Activated naive CD4-positive, alpha-beta T cell treated with anti-CD3 and anti-CD28 coated beads, Interleukin-2, amount 50 U/mL, for 24 hours (primary cell): ENCODE data around the gene GART.
"Not testable (repeated sequence)": the region's sequence is repeated elsewhere in the genome, so short reads cannot be mapped to it uniquely, and the experiment has no call there.

Source experiments
- H3K27ac Mint-ChIP-seq: one replicate; pipeline ENCODE4 v1.8.0; 2021; ENCODE audit warnings: mild to moderate bottlenecking, mixed read lengths
- H3K27me3 Mint-ChIP-seq: one replicate; pipeline ENCODE4 v1.8.0; 2021; ENCODE audit warnings: mixed read lengths
- H3K36me3 Mint-ChIP-seq: one replicate; pipeline ENCODE4 v1.8.0; 2021; ENCODE audit warnings: mixed read lengths
- H3K4me1 Mint-ChIP-seq: one replicate; pipeline ENCODE4 v1.8.0; 2021; ENCODE audit warnings: mixed read lengths
- H3K4me3 Mint-ChIP-seq: one replicate; pipeline ENCODE4 v1.8.0; 2021; ENCODE audit warnings: mild to moderate bottlenecking, mixed read lengths
- H3K9me3 Mint-ChIP-seq: one replicate; pipeline ENCODE4 v1.8.0; 2021; ENCODE audit warnings: mixed read lengths

GART gene

GRCh38 chr21:33543505-33544129 lies 1.7 kb upstream of the GART start:
- Mint-ChIP-seq H3K27me3 (no peaks in the 10 kb centered on the region), H3K4me3 (peak overlapping the region; percentile 97), H3K36me3 (peaks cover 14% of the 10 kb centered on the region), H3K4me1 (peaks cover 36% of the 10 kb centered on the region), H3K27ac (peak overlapping the region; percentile 100), H3K9me3 (no peaks in the 10 kb centered on the region)

DNA sequence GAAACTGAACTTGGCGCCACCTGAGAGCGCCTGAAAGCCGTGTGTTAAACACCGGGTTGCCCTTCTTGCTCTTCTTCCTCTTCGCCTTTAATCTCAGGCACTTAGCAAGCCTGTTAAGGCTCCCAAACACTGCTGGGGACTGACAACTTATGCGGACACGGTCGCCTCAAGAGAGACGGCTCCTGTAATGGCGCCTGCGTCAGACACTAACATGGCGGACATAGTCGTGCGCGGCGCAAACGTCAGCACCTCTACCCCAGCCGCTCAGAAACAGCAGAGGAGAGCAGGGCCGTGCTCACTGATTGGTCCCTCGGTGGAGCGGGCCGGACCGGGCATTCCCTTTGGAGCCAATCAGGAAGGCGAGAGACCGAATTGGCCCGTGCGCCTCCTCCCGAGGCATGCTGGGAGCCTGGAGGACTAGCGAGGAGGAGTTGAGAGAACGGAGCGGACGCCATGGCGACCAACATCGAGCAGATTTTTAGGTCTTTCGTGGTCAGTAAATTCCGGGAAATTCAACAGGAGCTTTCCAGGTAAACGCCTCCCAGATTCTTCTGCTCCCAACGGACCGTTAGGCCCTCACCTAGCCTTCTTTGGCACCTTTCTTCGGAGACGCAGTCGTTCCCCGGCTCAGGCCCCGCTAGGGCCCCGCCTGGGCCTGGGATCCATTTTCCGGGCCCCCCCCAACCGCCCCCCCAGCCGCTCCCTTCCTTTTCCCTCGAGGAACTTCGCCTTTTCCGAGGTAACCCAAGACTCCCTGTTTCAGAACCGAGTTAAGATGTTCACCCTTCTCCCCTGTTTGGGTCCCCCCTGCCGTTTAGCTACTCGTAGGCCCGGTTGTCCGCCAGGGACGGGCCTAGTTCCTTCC lies 955 bp upstream of the GART start, which contains the start of gene SON:
SON (plus strand) TSS at position 399 of the 865 bp plus-strand sequence; CDS start at position 454, 55 bp downstream.
- Mint-ChIP-seq H3K27me3 (no peaks in the 10 kb centered on the region), H3K4me1 (peaks cover 30% of the 10 kb centered on the region), H3K4me3 (peak within 1 kb of the TSS; percentile 97), H3K27ac (peak within 1 kb of the TSS; percentile 100), H3K9me3 (no peaks in the 10 kb centered on the region), H3K36me3 (peaks cover 14% of the 10 kb centered on the region)

DNA sequence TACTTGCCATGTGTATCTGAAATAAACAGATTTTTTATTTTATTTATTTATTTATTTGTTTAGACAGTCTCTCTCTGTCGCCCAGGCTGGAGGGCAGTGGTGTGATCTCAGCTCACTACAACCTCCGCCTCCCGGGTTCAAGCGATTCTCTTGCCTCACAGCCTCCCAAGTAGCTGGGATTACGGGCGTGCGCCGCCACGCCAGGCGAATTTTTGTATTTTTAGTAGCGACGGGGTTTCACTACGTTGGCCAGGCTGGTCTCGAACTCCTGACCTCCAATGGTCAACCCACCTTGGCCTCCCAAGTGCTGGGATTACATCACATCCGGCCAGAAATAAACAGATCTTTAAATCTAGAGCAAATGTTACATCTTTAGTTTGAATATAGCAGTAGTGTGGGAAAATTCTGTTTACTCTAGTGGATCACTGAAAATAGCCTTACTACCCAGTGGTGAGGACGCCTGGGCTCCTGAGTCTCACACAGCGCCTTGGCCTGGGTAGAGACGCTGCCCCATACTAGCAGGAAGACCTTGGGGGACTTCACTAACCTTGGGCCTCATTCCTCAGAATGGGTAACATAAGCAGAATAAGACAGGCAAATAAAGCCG lies 709 bp downstream of the GART start:
- peaks cover 35% of the 10 kb centered on the region for H3K4me1 Mint-ChIP-seq
- peaks cover 21% of the 10 kb centered on the region for H3K36me3 Mint-ChIP-seq
- H3K9me3 Mint-ChIP-seq: no peaks in the 10 kb centered on the region
- no peaks in the 10 kb centered on the region for H3K27me3 Mint-ChIP-seq
- H3K27ac Mint-ChIP-seq: peak overlapping the region; percentile 100
- peak overlapping the region; percentile 97 for H3K4me3 Mint-ChIP-seq

DNA sequence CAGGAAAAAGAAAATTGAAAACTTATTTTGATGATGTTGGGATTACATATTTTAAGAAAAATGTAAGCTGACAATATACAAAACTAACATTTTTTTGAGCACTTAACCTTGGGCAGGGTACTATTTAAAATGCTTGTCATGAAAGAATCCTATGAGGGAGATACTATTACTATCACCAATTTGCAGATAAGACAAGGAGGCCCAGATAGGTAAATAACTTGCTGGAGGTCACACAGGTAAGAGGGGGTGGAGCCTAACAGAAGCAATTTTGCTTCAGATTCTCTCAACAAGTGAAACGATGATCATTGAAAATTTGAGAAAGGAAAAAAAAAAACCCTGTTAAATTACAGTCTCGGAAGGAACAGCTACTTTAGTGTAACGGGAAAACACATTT lies 1.2 kb downstream of the GART start:
- Mint-ChIP-seq H3K27ac (peak overlapping the region; percentile 96), H3K36me3 (peaks cover 20% of the 10 kb centered on the region), H3K4me1 (peaks cover 30% of the 10 kb centered on the region), H3K9me3 (no peaks in the 10 kb centered on the region), H3K27me3 (no peaks in the 10 kb centered on the region), H3K4me3 (peak overlapping the region; percentile 97)

GRCh38 chr21:33539616-33540015 lies 2.3 kb downstream of the GART start:
- Mint-ChIP-seq H3K4me1 (peaks cover 27% of the 10 kb centered on the region), H3K4me3 (peak overlapping the region; percentile 30), H3K36me3 (peaks cover 20% of the 10 kb centered on the region), H3K27me3 (no peaks in the 10 kb centered on the region), H3K27ac (no peak overlapping the region), H3K9me3 (no peaks in the 10 kb centered on the region)

DNA sequence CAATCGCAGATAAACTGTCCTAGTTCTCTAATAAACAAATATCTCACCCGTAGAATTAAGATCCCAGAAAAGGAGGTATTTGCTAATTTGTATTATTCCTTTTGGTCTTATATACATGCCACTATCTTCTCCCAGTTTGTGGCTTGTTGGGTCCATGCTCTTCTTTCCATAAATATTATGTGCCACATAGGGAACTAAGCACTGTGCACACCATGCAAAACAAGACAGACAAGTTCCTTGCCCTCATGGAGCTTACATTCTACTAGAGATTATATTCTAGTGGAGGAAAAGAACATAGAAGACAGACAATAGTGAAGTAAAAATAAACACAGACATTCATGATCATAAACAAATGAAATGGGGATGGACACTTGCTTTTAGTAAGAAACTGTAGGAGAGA lies 4.7 kb downstream of the GART start:
- no peak overlapping the region for H3K4me3 Mint-ChIP-seq
- H3K36me3 Mint-ChIP-seq: peaks cover 19% of the 10 kb centered on the region
- H3K9me3 Mint-ChIP-seq: no peaks in the 10 kb centered on the region
- no peaks in the 10 kb centered on the region for H3K27me3 Mint-ChIP-seq
- H3K4me1 Mint-ChIP-seq: peaks cover 27% of the 10 kb centered on the region
- H3K27ac Mint-ChIP-seq: no peak overlapping the region

GRCh38 chr21:33531007-33531406 lies 10.9 kb downstream of the GART start:
- Mint-ChIP-seq H3K4me3 (no peak overlapping the region), H3K4me1 (no peaks in the 10 kb centered on the region), H3K36me3 (peaks cover 19% of the 10 kb centered on the region), H3K27me3 (no peaks in the 10 kb centered on the region), H3K9me3 (no peaks in the 10 kb centered on the region), H3K27ac (no peak overlapping the region)

- Mint-ChIP-seq H3K9me3 (no peaks in the 10 kb centered on the region), H3K27me3 (no peaks in the 10 kb centered on the region), H3K27ac (no peak overlapping the region), H3K36me3 (peaks cover 23% of the 10 kb centered on the region), H3K4me1 (no peaks in the 10 kb centered on the region), H3K4me3 (no peak overlapping the region)
Observed at GRCh38 chr21:33522953-33523349, 19.0 kb downstream of the GART start.

DNA sequence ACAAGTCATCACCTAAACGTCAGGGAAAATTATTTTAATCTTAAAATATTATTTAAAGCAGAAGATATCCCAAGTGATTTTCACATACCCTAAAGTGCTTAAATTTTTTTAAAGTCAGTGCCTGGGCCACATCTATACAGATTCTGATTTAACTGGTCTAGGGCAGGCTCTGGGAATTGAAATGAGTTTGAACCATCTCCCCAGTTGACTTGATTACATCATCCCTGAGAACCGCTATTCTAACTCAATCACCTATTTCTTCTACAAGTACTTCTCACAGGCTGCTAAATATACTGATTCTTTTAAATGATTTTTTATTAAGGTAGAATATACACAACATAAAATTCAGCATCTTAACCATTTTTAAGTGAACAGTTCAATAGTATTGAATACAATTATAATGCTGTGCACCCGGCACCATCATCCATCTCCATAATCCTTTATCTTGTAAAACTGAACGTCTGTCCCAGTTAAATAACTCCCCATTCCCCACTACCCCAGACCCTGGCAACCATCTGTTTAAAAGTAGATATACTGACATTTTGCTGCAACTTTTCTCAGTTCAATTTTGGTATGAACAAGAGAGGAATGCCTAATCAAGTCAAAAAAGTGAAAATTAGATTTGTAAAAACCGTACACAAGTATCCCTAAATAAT lies 19.5 kb downstream of the GART start:
- Mint-ChIP-seq H3K4me3 (no peak overlapping the region), H3K27me3 (no peaks in the 10 kb centered on the region), H3K36me3 (peaks cover 23% of the 10 kb centered on the region), H3K27ac (no peak overlapping the region), H3K4me1 (no peaks in the 10 kb centered on the region), H3K9me3 (no peaks in the 10 kb centered on the region)

DNA sequence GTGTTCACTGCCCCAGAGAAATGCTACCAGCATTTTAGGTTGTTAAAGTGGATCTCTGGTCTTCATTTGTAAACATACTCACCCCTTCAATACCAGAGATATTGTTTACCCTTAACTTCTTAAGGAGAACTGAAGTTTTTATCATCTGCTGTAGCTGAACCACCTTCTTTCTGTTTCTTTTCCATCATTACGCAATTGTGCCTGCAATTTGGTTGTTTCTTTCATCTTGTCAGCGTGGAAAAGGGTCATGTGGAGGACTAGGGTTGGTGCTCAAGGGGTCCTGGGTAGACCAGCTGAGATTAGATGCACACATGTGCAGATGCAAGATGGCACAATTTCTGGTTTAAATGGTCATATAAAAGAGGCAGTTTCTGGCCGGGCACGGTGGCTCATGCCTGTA lies 23.0 kb downstream of the GART start:
- Mint-ChIP-seq H3K27ac (no peak overlapping the region), H3K9me3 (no peaks in the 10 kb centered on the region), H3K4me1 (no peaks in the 10 kb centered on the region), H3K27me3 (no peaks in the 10 kb centered on the region), H3K36me3 (peaks cover 26% of the 10 kb centered on the region), H3K4me3 (no peak overlapping the region)

- Mint-ChIP-seq H3K27me3 (no peaks in the 10 kb centered on the region), H3K36me3 (peaks cover 23% of the 10 kb centered on the region), H3K27ac (no peak overlapping the region), H3K4me1 (no peaks in the 10 kb centered on the region), H3K4me3 (no peak overlapping the region), H3K9me3 (no peaks in the 10 kb centered on the region)
Observed at GRCh38 chr21:33514229-33514628, 27.7 kb downstream of the GART start.

- H3K4me1 Mint-ChIP-seq: no peaks in the 10 kb centered on the region
- H3K4me3 Mint-ChIP-seq: no peak overlapping the region
- H3K27ac Mint-ChIP-seq: no peak overlapping the region
- H3K36me3 Mint-ChIP-seq: peaks cover 22% of the 10 kb centered on the region
- no peaks in the 10 kb centered on the region for H3K27me3 Mint-ChIP-seq
- no peaks in the 10 kb centered on the region for H3K9me3 Mint-ChIP-seq
Observed at GRCh38 chr21:33512481-33512880, 29.4 kb downstream of the GART start.

- H3K4me1 Mint-ChIP-seq: no peaks in the 10 kb centered on the region
- peaks cover 28% of the 10 kb centered on the region for H3K36me3 Mint-ChIP-seq
- H3K9me3 Mint-ChIP-seq: no peaks in the 10 kb centered on the region
- H3K27me3 Mint-ChIP-seq: no peaks in the 10 kb centered on the region
- no peak overlapping the region for H3K27ac Mint-ChIP-seq
- no peak overlapping the region for H3K4me3 Mint-ChIP-seq
Observed at GRCh38 chr21:33511639-33512038, 30.3 kb downstream of the GART start.

DNA sequence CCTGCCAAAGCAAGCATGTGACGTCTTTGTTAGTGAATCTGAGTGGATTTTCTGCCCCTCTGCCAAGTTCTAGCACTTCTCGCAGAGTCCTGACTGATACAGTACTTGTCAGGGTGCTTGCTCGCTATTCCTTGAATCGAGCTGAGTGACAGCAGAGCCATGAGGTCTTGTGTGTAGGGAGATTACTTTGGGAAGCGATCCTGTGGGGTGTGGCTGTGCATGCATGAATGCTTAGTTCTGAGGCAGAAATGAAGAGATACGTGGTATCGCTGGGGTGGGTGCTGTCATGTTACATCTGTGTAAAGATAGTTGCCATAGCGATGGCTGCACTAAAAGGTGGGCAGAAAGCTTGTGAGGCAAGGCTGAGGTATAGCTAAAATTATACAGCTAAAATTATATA lies 31.1 kb downstream of the GART start:
- Mint-ChIP-seq H3K4me3 (no peak overlapping the region), H3K4me1 (no peaks in the 10 kb centered on the region), H3K27me3 (no peaks in the 10 kb centered on the region), H3K27ac (no peak overlapping the region), H3K9me3 (no peaks in the 10 kb centered on the region), H3K36me3 (peaks cover 27% of the 10 kb centered on the region)

GRCh38 chr21:33507003-33507402 lies 34.9 kb downstream of the GART start:
- not testable (repeated sequence) for H3K27ac Mint-ChIP-seq, H3K4me3 Mint-ChIP-seq, H3K9me3 Mint-ChIP-seq, H3K27me3 Mint-ChIP-seq, H3K4me1 Mint-ChIP-seq
- peaks cover 31% of the 10 kb centered on the region for H3K36me3 Mint-ChIP-seq

DNA sequence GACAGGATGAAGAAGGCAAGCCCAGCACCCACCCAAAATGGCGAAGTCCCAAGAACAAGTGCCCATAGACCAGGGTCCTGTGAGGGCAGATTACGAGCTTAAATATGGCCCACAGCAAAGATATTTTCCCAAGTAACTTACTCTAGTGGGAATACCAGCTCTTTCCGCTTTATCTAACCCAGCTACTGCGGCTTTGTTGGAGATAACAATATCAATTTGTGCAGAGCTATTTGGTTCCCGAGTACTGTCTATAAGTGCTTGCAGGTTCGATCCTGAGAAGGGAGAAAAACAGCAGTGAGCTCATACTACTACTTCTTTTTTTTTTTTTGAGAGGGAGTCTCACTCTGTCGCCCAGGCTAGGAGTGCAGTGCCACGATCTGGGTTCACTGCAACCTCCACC lies 36.1 kb downstream of the GART start:
- no peak overlapping the region for H3K4me3 Mint-ChIP-seq

More for the DNA sequence above, 36.1 kb downstream of the GART start:
- no peak overlapping the region for H3K27ac Mint-ChIP-seq
- no peaks in the 10 kb centered on the region for H3K9me3 Mint-ChIP-seq
- peaks cover 29% of the 10 kb centered on the region for H3K36me3 Mint-ChIP-seq
- H3K27me3 Mint-ChIP-seq: no peaks in the 10 kb centered on the region
- no peaks in the 10 kb centered on the region for H3K4me1 Mint-ChIP-seq
